ENCODE results near the gene LRRC58.

DNA sequence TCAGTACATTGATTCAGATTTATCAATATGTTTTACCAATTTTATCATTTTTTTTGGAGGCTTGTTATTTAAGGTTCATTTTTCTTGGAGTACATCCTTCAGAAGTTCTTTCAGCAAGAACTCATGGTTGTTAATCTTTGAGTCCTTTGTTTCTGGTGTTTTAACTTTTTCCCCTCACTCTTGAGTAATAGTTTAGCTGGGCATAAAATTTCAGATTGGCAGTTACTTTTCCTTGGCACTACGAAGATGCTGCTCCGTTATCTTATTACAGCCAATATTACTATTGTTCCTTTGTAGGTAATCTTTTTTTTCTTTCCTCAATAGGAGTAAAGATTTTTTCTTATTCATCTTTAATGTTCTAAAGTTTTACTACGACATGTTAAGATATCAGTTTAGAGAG lies 9.8 kb downstream of the LRRC58 start:
- TF ChIP-seq, protein P1, sequence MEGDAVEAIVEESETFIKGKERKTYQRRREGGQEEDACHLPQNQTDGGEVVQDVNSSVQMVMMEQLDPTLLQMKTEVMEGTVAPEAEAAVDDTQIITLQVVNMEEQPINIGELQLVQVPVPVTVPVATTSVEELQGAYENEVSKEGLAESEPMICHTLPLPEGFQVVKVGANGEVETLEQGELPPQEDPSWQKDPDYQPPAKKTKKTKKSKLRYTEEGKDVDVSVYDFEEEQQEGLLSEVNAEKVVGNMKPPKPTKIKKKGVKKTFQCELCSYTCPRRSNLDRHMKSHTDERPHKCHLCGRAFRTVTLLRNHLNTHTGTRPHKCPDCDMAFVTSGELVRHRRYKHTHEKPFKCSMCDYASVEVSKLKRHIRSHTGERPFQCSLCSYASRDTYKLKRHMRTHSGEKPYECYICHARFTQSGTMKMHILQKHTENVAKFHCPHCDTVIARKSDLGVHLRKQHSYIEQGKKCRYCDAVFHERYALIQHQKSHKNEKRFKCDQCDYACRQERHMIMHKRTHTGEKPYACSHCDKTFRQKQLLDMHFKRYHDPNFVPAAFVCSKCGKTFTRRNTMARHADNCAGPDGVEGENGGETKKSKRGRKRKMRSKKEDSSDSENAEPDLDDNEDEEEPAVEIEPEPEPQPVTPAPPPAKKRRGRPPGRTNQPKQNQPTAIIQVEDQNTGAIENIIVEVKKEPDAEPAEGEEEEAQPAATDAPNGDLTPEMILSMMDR (IDR thresholded peaks at IDR 0.05; ENCODE audit: low read length) = no peak
- no peak for TF ChIP-seq EZH2 (IDR thresholded peaks at IDR 0.05; ENCODE audit: borderline replicate concordance, low read length)

Data from OCI-LY1 (cell line).